ENCODE data around the gene STAB1.

The STAB1 gene

GRCh38 chr3:52483081-52483480 lies 12.1 kb upstream of the STAB1 start:
- no peak for ATAC-seq (ENCODE audit: insufficient read depth, low read depth)
- Histone ChIP-seq H3K4me2 (ENCODE audit: insufficient read depth, low read length) (no peak overlapping the region), H3K27me3 (ENCODE audit: insufficient read depth, low read length, poor library complexity) (no peaks in the 10 kb centered on the region), H3K4me3 (ENCODE audit: low read depth in 1 of 2, low read length in 2 of 2) (no peak overlapping the region), H3K9me3 (ENCODE audit: insufficient read depth, low read length, severe bottlenecking) (no peaks in the 10 kb centered on the region), H3K4me1 (ENCODE audit: insufficient read depth, low read length) (no peaks in the 10 kb centered on the region), H3K27ac (ENCODE audit: low read length) (no peak overlapping the region), H3K79me2 (ENCODE audit: insufficient read depth, low read length) (no peaks in the 10 kb centered on the region), H4K20me1 (ENCODE audit: insufficient read depth, low read length) (peaks cover 3% of the 10 kb centered on the region), H3K9ac (ENCODE audit: low read depth, low read length) (no peak overlapping the region), H3K36me3 (ENCODE audit: insufficient read depth, low read length) (peaks cover 93% of the 10 kb centered on the region), H2AFZ (ENCODE audit: low read depth, low read length) (no peak overlapping the region)
- TF ChIP-seq CTCF (IDR thresholded peaks at IDR 0.05; ENCODE audit: borderline replicate concordance, extremely low read depth, low read length, poor library complexity, severe bottlenecking) (no peak), EZH2 (IDR thresholded peaks at IDR 0.05; ENCODE audit: borderline replicate concordance, low read depth, low read length, severe bottlenecking) (no peak)
- DNase-seq, result no peak

- no peak overlapping the region for H2AFZ ChIP-seq (ENCODE audit: low read depth, low read length)
- no peak for TF ChIP-seq CTCF (IDR thresholded peaks at IDR 0.05; ENCODE audit: borderline replicate concordance, extremely low read depth, low read length, poor library complexity, severe bottlenecking)
- no peak for TF ChIP-seq EZH2 (IDR thresholded peaks at IDR 0.05; ENCODE audit: borderline replicate concordance, low read depth, low read length, severe bottlenecking)
- H3K9me3 ChIP-seq (ENCODE audit: insufficient read depth, low read length, severe bottlenecking), result no peaks in the 10 kb centered on the region
- H3K4me1 ChIP-seq (ENCODE audit: insufficient read depth, low read length), result no peaks in the 10 kb centered on the region
- H3K4me2 ChIP-seq (ENCODE audit: insufficient read depth, low read length), result no peak overlapping the region
- H3K9ac ChIP-seq (ENCODE audit: low read depth, low read length), result no peak overlapping the region
- H3K27me3 ChIP-seq (ENCODE audit: insufficient read depth, low read length, poor library complexity), result no peaks in the 10 kb centered on the region
- peaks cover 5% of the 10 kb centered on the region for H4K20me1 ChIP-seq (ENCODE audit: insufficient read depth, low read length)
- peaks cover 91% of the 10 kb centered on the region for H3K36me3 ChIP-seq (ENCODE audit: insufficient read depth, low read length)
- ATAC-seq (ENCODE audit: insufficient read depth, low read depth) (no peak), DNase-seq (no peak)
- no peaks in the 10 kb centered on the region for H3K79me2 ChIP-seq (ENCODE audit: insufficient read depth, low read length)
- H3K27ac ChIP-seq (ENCODE audit: low read length), result no peak overlapping the region
- H3K4me3 ChIP-seq (ENCODE audit: low read depth in 1 of 2, low read length in 2 of 2), result no peak overlapping the region
These were observed 11.4 kb upstream of the STAB1 start for GRCh38 chr3:52483577-52484381.

- Histone ChIP-seq H3K4me2 (ENCODE audit: insufficient read depth, low read length) (no peak overlapping the region), H3K4me1 (ENCODE audit: insufficient read depth, low read length) (no peaks in the 10 kb centered on the region), H3K9me3 (ENCODE audit: insufficient read depth, low read length, severe bottlenecking) (no peaks in the 10 kb centered on the region), H3K36me3 (ENCODE audit: insufficient read depth, low read length) (peaks cover 91% of the 10 kb centered on the region), H2AFZ (ENCODE audit: low read depth, low read length) (no peak overlapping the region), H3K27ac (ENCODE audit: low read length) (no peak overlapping the region), H3K4me3 (ENCODE audit: low read depth in 1 of 2, low read length in 2 of 2) (no peak overlapping the region), H3K27me3 (ENCODE audit: insufficient read depth, low read length, poor library complexity) (no peaks in the 10 kb centered on the region), H3K9ac (ENCODE audit: low read depth, low read length) (no peak overlapping the region), H4K20me1 (ENCODE audit: insufficient read depth, low read length) (peaks cover 9% of the 10 kb centered on the region), H3K79me2 (ENCODE audit: insufficient read depth, low read length) (no peaks in the 10 kb centered on the region)
- TF ChIP-seq CTCF (IDR thresholded peaks at IDR 0.05; ENCODE audit: borderline replicate concordance, extremely low read depth, low read length, poor library complexity, severe bottlenecking) (no peak), EZH2 (IDR thresholded peaks at IDR 0.05; ENCODE audit: borderline replicate concordance, low read depth, low read length, severe bottlenecking) (no peak)
- ATAC-seq (ENCODE audit: insufficient read depth, low read depth), result no peak
- no peak for DNase-seq
These were observed 10.3 kb upstream of the STAB1 start for GRCh38 chr3:52484680-52485461.
